Smooth muscle cell (in vitro differentiated cells): ENCODE results near the gene LBHD2. TPM values are rescaled to one million over a fixed set of nuclear protein-coding genes. Genes with fewer than 3 reads are reported as not detected.
A peak's percentile ranks its signal among the peaks of the same experiment; 100 is the strongest.

Experiments
- DNase-seq: peaks from one replicate; lab custom pipeline; 2025; ENCODE audit not compliant: unreplicated experiment; lab: John Stamatoyannopoulos, UW
- H2AFZ ChIP-seq: fragments of 200-600 bp; sonication (generic); 2 replicates; pipeline ENCODE4 v1.6.0; 2016; ENCODE audit warnings: antibody characterized with exemption, low read depth, mild to moderate bottlenecking
- H3F3A ChIP-seq: fragments of 200-600 bp; sonication (generic); 2 replicates; pipeline ENCODE4 v1.6.0; 2017; ENCODE audit warnings: antibody characterized with exemption, low read depth
- H3K27ac ChIP-seq: fragments of 200-600 bp; sonication (generic); 2 replicates; pipeline ENCODE4 v1.5.1; 2016; ENCODE audit warnings: low read depth, mild to moderate bottlenecking
- H3K27me3 ChIP-seq: fragments of 200-600 bp; sonication (generic); 2 replicates; pipeline ENCODE4 v1.6.1; 2016; ENCODE audit warnings: low read depth, mild to moderate bottlenecking
- H3K36me3 ChIP-seq: fragments of 200-600 bp; sonication (generic); 2 replicates; pipeline ENCODE4 v1.5.1; 2016; ENCODE audit warnings: low read depth
- H3K4me1 ChIP-seq: fragments of 200-600 bp; sonication (generic); 2 replicates; pipeline ENCODE4 v1.5.1; 2016; ENCODE audit warnings: low read depth
- H3K4me2 ChIP-seq: fragments of 200-600 bp; sonication (generic); 2 replicates; pipeline ENCODE4 v1.6.0; 2016; ENCODE audit warnings: mild to moderate bottlenecking
- H3K4me3 ChIP-seq: fragments of 200-600 bp; sonication (generic); 2 replicates; pipeline ENCODE4 v1.5.1; 2016; ENCODE audit warnings: mild to moderate bottlenecking
- H3K79me2 ChIP-seq: fragments of 200-600 bp; sonication (generic); 2 replicates; pipeline ENCODE4 v1.6.0; 2016; ENCODE audit warnings: low read depth, mild to moderate bottlenecking
- H3K9ac ChIP-seq: fragments of 200-600 bp; sonication (generic); 2 replicates; pipeline ENCODE4 v1.6.0; 2016; ENCODE audit warnings: low read depth
- H3K9me3 ChIP-seq: fragments of 200-600 bp; sonication (generic); replicated peaks from 2 replicates; pipeline ENCODE4 v1.5.1; 2016; ENCODE audit warnings: low read depth
- H4K20me1 ChIP-seq: fragments of 200-600 bp; sonication (generic); 2 replicates; pipeline ENCODE4 v1.6.0; 2016; ENCODE audit warnings: low read depth
- CTCF ChIP-seq: fragments of 200-600 bp; sonication (generic); IDR thresholded peaks from 2 replicates; pipeline ENCODE4 v1.5.1; 2017; ENCODE audit warnings: borderline replicate concordance, mild to moderate bottlenecking, antibody characterized with exemption; ENCODE audit not compliant: insufficient read depth, poor library complexity, severe bottlenecking
- WGBS: methylation state at CpG from one replicate; pipeline ENCODE4 v1.1.7; 2016; ENCODE audit warnings: low lambda C conversion rate; 5-methylcytosine and 5-hydroxymethylcytosine counted together
- polyA plus RNA-seq: library from polyadenylated mRNA; unstranded; fragments of >200 nt; fragmentation: Nextera tagmentation; extraction: Ambion mirVana; gene quantifications from 2 replicates; pipeline ENCODE4 v1.2.1, GENCODE V29; 2016
- total RNA-seq: library from RNA; depleted of rRNA; stranded (reverse); fragments of >200 nt; gene quantifications from 2 replicates; pipeline ENCODE4 v1.2.3, GENCODE V29; 2014

Gene LBHD2
- total RNA-seq, result not detected in 2 replicates
- polyA plus RNA-seq, result not detected in 2 replicates

GRCh38 chr14:103084021-103084919, at the start of gene LBHD2:
Gene LBHD2, plus strand, starts transcription at chr14:103084210. Its CDS starts 1,803 bp downstream, at chr14:103086013.
- H3K36me3 ChIP-seq, result no peaks in the 10 kb centered on the region
- no peak for TF ChIP-seq CTCF
- H3K4me3 ChIP-seq, result peak within 1 kb of the TSS; percentile 31
- no peak within 1 kb of the TSS for H2AFZ ChIP-seq
- no peaks in the 10 kb centered on the region for H3K9me3 ChIP-seq
- DNase-seq, result no peak
- H3K27ac ChIP-seq, result no peak within 1 kb of the TSS
- peak within 1 kb of the TSS; percentile 81 for H3K4me2 ChIP-seq
- 67% methylated on average over 21 of the region's 61 CpGs for WGBS
- H3K27me3 ChIP-seq, result peaks cover 18% of the 10 kb centered on the region
- H3K9ac ChIP-seq, result no peak within 1 kb of the TSS
- H4K20me1 ChIP-seq, result no peaks in the 10 kb centered on the region
- H3K4me1 ChIP-seq, result no peaks in the 10 kb centered on the region
- no peaks in the 10 kb centered on the region for H3F3A ChIP-seq
- no peaks in the 10 kb centered on the region for H3K79me2 ChIP-seq

- H3F3A ChIP-seq, result no peaks in the 10 kb centered on the region
- H3K27me3 ChIP-seq, result no peaks in the 10 kb centered on the region
- WGBS, result 99% methylated on average over 20 of the region's 20 CpGs
- H3K79me2 ChIP-seq, result peaks cover 100% of the 10 kb centered on the region
- no peak overlapping the region for H3K4me3 ChIP-seq
- no peak for DNase-seq
- no peaks in the 10 kb centered on the region for H3K4me1 ChIP-seq
- H3K27ac ChIP-seq, result no peak overlapping the region
- TF ChIP-seq CTCF, result no peak
- no peaks in the 10 kb centered on the region for H3K9me3 ChIP-seq
- H3K36me3 ChIP-seq, result no peaks in the 10 kb centered on the region
- no peak overlapping the region for H2AFZ ChIP-seq
- no peak overlapping the region for H3K4me2 ChIP-seq
- H3K9ac ChIP-seq, result no peak overlapping the region
- H4K20me1 ChIP-seq, result peaks cover 99% of the 10 kb centered on the region
These were observed 42.5 kb upstream of the LBHD2 start for GRCh38 chr14:103041464-103041863.

GRCh38 chr14:103043257-103044015, 40.6 kb upstream of the LBHD2 start:
- no peak for DNase-seq
- no peaks in the 10 kb centered on the region for H3K27me3 ChIP-seq
- H3K27ac ChIP-seq, result peak overlapping the region; percentile 4
- WGBS, result 96% methylated on average over 8 of the region's 8 CpGs
- H3K9me3 ChIP-seq, result no peaks in the 10 kb centered on the region
- H2AFZ ChIP-seq, result no peak overlapping the region
- H3K36me3 ChIP-seq, result no peaks in the 10 kb centered on the region
- no peak overlapping the region for H3K4me2 ChIP-seq
- no peaks in the 10 kb centered on the region for H3K4me1 ChIP-seq
- no peak for TF ChIP-seq CTCF
- H3K79me2 ChIP-seq, result peaks cover 100% of the 10 kb centered on the region
- no peaks in the 10 kb centered on the region for H3F3A ChIP-seq
- H4K20me1 ChIP-seq, result peaks cover 99% of the 10 kb centered on the region
- no peak overlapping the region for H3K9ac ChIP-seq
- no peak overlapping the region for H3K4me3 ChIP-seq
